ENCODE data around the gene DGKI.
"Not testable (repeated sequence)": the region's sequence is repeated elsewhere in the genome, so short reads cannot be mapped to it uniquely, and the experiment has no call there.

Gene DGKI

DNA sequence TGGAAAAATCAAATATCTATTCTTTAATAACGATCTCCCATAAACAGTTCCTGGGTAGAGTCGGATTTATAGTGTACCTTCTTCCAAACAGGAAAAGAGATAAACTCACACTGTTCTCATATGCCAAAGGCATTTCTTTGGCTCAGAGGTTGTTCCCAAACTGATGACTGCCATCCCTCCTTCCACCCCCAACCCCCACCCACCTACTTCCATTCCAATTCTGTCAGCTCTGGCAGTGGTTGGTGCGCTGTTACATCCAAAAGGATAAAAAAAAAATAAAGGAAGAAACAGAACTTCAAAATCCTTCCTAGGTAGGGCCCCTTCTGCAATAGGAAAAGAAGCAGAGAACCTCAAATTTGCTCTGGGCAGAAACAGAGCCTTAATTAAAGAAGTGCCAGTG, 104.7 kb downstream of the DGKI start:
- DNase-seq (ENCODE audit: low spot score), result no peak

DNA sequence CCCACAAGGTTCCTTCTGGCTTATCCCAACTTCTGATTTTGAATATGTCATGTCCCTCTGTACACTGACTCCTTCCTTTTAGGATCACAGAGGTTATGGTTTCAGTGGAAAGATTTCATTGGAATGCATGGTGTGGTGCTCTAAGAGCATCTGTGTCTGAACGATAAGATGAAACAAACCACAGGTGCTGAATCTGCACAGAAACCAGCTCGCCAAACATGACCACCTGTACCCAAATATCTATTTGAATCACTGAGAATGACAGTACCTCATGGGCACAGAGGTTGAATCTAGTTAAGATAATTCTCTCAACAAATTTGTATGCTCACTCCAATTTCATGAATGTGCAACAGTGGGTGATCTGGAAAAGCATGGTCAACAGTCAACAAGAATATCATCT, 105.3 kb downstream of the DGKI start:
- no peak for DNase-seq (ENCODE audit: low spot score)

DNA sequence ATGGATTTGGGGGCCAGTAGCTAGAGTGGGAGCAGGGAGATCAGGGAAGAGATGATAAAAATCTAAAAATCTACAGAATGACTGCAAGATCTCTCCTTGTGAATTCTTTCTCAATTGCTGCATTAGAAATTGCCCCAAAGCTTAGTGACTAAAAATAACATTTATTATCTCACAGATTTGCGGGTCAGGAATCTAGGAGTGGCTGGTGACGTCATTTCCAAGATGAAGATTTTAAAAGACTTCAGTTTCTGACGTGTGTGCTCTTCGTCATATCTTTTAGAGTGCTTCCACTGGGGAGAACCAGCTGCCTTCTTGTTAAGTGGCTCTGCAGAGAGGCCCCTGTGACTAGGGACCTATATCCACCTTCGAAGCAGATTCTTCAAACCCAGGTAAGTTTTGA, 112.6 kb downstream of the DGKI start:
- no peak for DNase-seq (ENCODE audit: low spot score)

DNA sequence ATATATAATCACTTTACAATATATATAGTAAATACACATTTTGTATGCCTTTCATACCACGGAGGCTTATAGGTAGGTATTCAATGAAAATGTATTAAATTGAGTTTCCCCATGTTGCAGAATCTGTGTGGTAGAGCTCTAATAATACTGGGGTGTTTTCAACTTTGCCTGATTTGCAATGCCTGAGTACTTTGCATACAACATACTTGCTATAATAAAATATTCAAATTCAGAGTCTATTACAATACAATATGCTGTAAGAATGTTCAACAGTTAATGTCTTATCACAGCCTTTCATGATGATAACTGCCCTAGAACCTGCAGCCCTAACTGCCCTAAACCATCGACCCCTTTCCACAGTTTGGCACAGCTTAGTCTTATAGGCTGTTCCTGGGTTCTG, 114.6 kb downstream of the DGKI start:
- no peak for DNase-seq (ENCODE audit: low spot score)

DNA sequence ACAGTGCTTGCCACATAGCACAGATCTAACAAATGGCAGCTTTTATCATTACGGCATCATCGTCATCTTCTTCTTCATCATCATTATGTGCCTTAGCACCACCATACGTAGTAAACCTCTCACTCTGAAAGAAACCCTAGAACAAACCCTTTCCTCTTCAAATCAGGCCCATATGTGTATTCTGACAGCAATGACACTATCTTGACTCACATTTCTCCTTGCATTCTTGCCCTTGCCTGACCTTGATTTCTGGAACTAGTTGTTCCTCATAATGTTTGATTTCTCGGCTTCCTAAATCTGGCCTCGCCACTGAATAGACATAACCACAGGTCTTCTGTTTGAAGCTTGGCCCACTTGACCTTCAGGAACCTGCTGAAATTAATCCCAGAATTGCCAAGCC, 115.3 kb downstream of the DGKI start:
- no peak for DNase-seq (ENCODE audit: low spot score)

DNA sequence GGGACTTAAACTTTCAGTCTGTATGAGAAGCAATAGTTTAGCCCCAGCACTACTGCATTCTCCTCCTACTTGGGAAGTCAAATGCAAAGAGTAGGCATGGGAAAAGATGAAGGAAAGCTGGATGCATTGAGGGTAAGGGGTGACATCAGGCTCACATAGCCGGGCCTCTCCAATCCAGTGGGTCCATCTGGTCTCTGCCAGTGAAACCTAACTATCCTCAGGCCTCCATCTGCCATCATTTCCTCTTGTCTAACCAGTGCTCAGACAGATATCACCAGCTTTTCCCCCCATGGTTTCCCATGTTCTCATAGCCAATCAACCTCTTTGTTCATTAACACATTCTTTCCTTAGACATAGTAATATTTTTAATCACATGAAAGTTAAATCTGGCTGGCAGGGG, 118.3 kb downstream of the DGKI start:
- no peak for DNase-seq (ENCODE audit: low spot score)

DNA sequence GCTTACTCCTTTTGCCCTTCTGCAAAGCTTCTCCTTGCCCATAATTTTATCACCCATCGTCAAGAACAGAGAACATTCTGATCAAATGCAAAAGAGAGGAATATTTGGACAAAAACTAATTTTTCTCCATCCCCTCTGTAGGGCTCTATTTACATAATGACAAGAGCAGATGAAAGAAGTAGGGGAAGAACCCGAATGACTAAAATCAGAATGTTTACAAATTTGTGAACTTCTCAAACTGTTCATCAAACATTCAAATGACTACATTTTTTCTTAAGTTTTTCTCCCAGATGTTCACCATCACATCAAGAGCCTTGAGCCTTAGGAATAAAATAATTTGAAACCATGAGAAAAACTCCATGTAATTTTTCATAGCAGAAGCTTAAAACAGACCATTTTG, 119.4 kb downstream of the DGKI start:
- no peak for DNase-seq (ENCODE audit: low spot score)

DNA sequence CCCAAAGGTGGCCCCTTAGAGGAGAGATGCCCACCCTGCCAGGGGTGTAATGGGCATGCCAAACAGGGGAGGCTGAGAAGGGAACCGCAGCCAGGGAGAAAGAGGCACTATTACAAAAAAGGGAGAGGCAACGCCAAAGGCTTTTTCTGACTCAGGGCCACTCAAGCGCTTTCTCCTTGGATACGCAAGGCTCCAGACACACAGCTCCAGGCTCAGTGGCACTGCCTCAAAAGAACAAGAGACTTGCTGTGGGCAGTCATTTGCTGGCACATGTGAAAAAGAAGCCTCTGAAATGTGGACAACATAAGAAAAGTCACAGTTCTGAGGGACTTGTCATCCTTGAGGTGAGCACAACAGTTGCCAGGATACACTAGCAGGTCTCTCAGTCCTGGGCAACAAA, 128.4 kb downstream of the DGKI start:
- DNase-seq (ENCODE audit: low spot score), result no peak

DNA sequence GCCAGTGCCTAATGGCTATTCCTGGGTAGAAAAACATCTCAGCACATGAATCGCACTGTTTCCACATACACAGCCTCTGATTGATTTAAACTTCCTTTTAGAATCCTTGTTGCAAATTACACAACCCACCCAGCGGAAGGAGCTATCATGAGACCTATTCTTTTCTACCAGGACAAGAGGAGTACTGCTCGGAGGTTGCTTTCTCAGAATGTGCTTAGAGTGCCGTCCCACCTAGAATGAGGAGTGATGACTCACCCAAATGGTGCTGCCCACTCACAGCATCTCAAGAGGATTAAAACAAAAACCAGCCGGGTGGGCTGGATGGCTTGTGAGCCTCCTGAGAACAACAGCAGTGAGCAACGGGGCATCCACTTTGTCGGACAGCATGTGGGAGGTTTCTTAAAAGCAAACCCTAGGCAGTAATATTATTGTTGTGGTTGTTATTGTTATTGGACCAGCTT, 128.9 kb downstream of the DGKI start:
- no peak for DNase-seq (ENCODE audit: low spot score)

DNA sequence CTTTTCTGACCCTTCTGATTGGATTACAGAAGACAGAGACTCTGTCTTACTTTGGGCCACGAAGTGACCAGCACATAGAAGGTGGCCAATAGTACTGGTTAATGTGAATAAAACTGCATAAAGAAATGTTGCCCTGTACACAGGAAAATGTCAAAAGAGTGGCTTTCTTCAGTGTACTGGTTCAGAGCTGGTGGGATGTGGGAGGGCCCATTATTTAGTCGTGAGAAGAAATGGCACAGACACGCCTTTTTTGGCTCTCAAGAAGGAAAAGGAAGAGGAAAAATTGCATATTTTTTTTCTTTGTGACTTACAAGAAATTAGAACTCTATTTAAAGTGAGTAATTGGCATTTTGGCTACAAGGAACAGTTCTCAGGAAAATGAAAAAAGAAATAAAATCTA, 129.7 kb downstream of the DGKI start:
- DNase-seq (ENCODE audit: low spot score), result no peak

DNA sequence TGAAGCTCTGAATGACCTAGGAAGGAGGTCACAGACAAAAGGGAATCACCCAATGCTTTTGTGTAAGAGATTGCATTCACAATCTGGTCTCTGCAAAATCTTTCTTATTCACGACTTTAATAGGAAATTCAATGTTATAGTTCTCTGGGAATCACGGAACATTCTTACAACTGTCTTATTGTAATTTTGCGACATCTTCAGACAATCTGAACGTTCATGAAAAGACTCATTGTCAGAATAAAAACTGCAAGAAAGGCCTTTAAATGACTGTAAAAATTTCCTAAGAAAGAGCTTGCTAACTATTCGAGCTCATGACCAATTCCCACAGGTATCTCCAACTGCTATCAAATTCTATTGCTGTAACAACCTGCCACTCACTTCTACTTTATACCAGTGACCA, 130.7 kb downstream of the DGKI start:
- no peak for DNase-seq (ENCODE audit: low spot score)

DNA sequence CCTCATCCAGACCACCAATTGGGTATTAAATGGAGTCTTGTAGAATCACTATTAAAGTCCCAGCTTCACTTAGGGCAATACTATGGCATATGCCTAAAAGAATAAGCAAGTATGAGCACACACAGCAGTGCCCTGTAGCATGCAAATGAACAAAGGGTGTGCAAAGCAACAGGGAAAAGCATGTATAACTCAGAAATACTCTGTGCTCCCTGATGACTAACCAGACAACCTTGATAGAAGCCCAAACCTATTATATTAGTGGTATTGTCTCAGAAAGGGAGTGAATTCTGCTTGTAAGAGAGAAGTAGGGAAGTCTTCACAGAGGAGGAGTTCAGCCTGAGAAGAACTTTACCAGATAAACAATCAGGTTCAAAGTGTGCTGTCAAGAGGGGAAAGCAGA, 131.2 kb downstream of the DGKI start:
- peak; percentile 28 for DNase-seq (ENCODE audit: low spot score)

DNA sequence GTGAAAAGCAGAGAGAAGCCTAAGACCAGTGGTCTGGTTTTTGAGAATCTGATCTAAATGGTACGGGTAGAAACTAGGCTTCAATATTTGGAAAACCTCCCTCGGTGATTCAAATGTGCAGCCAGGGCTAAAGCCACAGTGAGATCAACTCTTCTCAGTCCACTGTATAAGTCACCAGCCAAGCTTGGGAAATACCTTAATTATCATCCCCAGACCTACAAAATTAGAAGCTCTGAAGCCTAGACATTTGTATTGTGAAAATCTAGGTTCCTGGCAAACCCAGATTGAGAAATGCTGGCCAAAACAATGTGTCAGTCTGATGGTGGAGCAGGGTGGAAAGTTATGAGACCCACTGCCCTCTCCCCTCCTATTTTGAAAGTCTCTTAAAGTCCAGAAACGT, 131.7 kb downstream of the DGKI start:
- peak; percentile 9 for DNase-seq (ENCODE audit: low spot score)

DNA sequence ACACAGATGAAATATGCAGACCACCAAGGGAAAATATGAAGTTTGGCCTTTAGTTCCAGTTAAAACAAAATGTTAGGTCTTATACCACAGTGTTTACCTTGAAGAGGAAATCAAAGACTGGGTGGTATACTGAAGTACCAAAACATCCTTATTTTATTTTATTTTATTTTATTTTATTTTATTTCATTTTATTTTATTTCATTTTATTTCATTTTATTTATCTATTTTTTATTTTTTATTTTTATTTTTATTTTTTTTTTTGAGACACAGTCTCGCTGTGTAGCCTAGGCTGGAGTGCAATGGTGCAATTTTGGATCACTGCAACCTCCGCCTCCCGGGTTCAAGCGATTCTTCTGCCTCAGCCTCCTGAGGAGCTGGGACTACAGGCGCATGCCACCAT, 140.4 kb downstream of the DGKI start:
- not testable (repeated sequence) for DNase-seq (ENCODE audit: low spot score)

DNA sequence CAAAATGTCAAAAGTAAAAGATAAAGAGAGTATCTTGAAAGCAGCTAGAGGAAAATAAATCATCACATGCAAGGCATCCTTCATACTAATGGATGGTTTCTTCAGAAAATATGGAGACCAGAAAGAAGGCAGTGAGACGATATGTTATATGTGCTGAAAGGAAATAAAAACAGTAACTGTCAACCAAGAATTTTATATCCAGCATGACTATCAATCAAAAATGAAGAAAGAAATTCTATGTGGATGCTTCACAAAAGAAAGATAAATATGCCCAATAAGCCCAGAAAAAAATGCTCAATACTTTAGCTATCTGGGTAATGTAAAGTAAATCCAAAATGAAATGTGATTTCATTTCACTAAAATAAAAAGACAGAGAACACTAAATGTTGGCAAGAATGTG, 142.1 kb downstream of the DGKI start:
- DNase-seq (ENCODE audit: low spot score), result no peak

DNA sequence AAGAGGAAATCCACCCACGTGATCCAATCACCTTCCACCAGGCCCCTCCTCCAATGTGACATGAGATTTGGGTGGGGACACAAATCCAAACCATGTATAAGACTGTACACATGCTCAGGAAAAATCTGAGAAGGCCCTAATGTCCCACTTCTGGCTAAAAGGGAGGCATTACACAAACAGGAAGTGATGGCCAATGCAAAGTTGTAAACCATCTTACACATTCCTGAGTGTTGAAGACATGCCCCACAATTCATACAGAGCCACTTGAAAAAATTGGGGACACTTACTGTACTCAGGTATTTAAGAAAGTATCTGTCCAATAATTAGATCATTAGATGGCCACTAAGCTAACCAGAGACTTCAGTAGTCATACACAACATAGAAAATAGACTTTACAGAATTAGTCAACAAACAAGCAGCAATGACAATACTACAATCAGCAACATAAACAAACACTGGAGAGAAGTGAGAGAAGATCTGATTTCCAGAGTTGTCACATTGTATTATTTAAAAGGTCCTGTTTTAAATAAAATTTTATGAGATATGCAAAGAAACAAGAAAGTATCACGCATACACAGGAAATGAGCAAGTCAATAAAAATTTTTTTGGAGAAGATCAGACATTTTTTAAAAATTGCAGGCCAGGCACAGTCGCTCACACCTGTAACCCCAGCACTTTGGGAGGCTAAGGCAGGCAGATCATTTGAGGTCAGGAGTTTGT, 143.3 kb downstream of the DGKI start:
- DNase-seq (ENCODE audit: low spot score), result peak; percentile 21

DNA sequence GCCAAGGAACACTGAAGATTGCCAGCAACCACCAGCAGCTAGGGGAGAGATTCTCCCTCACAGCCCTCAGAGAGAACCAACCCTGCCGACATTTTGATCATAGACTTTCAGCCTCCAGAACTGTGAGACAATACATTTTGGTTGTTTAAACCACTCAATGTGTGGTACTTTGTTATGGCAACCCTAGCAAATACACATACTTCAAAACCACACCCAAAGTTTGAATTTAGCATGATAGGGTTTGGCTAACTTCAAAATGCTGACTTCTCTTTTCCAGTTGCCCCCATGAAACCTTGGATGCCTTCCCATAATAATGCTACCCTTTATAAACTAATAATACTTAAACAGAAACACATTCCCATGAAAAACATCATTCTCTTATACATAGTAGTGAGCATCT, 149.8 kb downstream of the DGKI start:
- no peak for DNase-seq (ENCODE audit: low spot score)

DNA sequence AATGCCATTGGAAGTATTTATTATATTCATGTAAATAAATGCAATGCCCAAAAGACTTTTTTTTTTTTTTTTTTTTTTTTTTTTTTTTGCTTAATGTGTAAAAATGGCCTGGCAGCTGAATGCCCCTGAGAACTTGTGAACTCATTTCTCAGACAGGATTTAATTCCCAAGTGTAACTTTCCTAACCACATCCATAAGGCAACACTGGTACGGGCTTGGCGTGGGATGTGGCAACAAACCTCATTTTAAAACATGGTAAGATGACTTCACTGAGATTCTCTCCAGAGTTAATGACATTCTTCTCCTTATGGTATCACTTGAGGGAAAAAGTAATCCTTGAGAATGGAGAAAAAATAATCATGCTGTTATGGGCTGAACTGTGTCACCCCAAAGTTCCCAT, 150.4 kb downstream of the DGKI start:
- DNase-seq (ENCODE audit: low spot score), result no peak

DNA sequence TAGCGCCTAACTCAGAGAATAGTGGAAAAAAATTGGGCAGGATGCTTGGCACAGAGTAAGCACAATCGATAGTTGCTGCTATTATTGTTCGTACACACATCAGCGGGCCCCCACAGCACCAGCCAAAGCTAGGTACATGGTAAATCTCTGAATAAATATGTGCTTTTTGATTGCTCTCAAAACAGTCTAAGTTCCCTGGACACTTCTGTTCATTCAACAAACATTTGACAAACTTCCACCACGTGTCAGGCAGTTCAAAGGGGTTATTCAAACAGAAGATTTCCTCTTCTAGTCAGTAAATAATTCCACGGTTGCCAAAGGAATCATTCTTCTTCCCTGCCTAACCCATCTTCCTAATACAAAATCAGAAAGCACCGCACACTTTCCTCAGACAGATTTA, 150.8 kb downstream of the DGKI start:
- DNase-seq (ENCODE audit: low spot score), result no peak

DNA sequence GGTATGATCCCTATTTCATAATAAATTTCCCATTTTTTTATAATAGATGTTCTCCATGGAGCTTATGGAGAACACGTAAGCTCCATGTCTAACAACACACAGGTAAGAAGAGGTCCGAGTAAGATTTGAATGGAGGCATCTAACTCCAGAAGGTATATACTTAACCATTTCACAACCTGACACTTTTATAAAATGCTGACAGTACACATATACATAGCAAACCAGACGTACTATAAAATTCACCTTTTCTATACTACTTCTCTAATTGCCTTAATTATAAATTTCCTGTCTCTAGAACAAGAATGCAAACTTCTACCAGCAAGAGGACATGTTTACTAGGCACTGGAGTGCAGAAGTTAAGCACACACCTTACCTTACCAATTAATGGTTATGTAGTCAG, 151.3 kb downstream of the DGKI start:
- DNase-seq (ENCODE audit: low spot score), result no peak

DNA sequence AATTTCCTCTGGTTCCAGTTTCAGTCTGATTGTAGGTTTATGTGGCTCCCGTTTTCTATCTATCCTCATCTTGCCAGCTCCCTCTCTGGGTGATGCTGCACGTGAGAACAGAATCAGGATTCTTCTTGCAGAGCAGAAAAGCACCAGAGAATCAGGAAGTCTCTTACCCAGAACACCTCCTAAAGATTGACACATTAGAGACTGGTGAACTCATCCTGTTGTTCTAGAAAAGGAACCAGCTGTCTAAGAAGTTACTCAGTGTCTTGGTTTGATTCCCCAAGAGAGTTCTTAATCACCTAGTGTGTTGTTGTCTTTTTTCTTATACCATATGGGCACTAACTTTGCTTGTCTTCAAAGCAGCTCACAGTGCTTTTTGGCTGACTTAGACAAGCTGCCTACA, 152.4 kb downstream of the DGKI start:
- peak; percentile 73 for DNase-seq (ENCODE audit: low spot score)

DNA sequence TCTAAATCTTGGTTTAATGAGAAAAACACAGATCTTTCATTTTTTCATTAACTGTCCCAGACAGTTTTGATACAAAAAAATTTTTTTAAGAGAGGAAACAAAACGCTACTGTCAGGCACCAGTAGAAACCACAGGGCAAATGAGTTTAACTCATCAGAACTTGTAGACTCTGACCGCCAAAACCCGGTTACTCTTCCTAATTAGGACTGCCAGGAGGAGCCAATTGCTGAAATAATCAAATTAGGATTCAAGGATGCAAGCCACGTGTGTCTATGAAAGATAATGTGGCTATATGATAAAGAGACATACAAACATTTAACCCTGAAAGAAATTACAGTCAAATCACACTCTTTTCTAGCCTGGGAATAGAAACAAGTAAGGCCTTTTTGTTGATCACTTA, 154.4 kb downstream of the DGKI start:
- DNase-seq (ENCODE audit: low spot score), result no peak

DNA sequence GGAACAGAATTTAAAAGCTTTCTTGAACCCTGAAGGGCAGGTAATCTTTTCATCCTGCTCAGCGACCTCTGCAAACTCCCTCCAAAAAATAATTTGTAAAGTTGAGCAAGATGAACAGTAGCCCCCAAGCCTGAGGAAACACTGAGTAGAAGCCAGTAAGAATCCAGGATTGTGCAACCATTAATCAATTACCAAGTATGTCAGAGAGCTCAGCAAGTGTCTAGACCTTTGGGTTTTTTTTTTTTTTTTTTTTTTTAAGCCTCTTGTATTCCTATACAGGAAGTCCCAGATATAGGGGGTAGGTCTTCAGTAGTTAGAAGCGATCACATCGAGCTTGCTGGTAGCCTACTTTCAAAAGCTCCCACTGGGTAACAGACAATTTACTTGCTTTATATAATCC, 155.2 kb downstream of the DGKI start:
- peak; percentile 65 for DNase-seq (ENCODE audit: low spot score)

DNA sequence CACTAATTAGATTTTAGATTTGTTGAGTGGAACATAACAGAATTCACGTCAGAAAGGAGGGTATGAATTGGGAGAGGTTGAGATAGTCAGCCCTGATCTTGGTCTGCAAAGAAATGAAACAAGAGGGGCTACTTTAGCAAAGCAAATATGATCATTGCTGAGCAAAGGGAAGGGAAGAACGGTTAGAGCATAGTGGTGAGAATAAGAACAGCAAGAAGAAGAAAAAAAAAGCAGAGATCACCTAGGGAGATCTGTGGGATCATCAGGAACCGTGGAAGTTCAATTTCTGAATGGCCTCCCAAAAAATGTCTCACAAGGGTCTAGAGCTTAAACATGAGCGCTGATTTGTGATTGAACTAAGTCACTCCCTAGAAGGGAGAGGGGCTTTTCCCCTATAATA, 156.1 kb downstream of the DGKI start:
- no peak for DNase-seq (ENCODE audit: low spot score)

DNA sequence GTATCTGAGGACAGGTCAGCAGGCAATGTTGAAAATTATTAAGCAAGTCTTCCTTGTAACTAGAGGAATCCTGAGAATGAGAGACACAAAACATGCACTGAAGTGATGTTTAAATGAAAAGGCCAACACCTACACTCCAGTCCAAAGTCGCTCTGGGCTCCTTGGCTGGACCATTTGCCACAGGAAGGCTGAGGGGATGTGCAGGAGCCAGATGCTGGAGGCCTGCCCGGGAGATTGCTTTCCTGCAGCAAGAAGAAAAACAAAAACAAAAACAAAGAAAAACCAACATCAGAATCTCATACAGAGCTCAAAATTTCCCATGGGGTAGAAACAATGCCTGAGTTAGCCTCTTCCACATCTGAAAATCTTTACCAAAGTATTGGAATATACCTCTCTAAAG, 157.0 kb downstream of the DGKI start:
- no peak for DNase-seq (ENCODE audit: low spot score)

Measured in kidney tubule cell (primary cell).